HG03432 (cell line): ENCODE data around the gene TMEM131.
A peak's percentile ranks its signal among the peaks of the same experiment; 100 is the strongest.

Experiments
- ATAC-seq: cut with Tn5 transposase; IDR thresholded peaks from one replicate; pipeline ENCODE4 v1.9.1; 2021; ENCODE audit warnings: mild to moderate bottlenecking, moderate library complexity; ENCODE audit not compliant: unreplicated experiment

Gene TMEM131

DNA sequence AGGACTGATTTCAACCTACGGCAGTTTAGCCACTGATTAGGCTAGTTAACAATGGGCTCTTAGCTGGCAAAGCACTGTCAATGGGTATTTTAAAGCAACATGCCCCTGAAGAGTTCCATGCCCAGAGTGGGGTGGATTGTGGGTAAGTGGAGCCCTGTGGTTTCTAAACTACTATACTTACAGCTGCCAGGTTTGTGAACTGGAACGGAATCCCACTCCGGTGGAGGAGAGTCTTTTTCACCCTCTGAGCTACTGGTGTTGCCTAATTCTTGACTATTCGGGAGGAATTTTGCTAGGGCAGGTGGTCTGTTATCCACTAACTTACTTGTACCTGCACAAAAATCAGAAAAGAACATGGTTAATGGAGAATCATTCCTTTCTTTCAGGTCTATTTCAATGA is 229.8 kb downstream of the TMEM131 start:
- no peak for ATAC-seq

DNA sequence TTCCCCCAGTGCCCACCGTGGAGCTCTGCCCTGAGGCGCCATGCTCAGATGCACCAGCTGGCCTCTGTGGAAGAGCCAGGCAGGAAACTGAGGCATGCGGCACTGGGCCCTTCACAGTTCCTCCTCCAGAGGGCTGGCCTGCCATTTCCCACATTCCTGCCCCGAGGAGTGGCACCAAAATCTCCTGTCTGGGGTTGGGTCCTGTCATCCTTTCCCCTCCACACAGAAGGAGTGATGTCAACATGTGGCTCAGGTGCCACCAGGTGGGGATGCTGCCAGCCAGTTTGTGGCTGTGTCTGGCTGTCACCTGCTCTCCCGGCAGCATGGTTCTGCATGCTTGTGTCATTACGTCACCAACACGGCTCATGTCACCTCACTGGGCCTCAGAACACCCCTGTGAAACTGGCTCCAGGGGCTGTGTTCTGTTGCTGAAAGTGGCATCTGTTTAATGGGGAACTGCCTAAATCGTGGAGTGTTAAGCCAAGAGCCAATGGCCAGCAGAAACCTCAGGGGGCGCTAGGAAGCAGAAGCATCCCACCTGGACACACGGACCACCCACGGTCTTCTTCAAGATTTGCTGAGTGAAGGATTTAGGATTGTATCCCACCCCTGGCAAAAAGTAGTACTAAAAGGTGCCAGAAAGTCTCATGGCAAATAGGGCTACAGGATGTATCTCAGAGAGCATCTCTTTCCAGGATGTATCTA is 231.0 kb downstream of the TMEM131 start:
- no peak for ATAC-seq

GRCh38 chr2:97763176-97763845 is 232.4 kb downstream of the TMEM131 start:
- ATAC-seq = no peak

DNA sequence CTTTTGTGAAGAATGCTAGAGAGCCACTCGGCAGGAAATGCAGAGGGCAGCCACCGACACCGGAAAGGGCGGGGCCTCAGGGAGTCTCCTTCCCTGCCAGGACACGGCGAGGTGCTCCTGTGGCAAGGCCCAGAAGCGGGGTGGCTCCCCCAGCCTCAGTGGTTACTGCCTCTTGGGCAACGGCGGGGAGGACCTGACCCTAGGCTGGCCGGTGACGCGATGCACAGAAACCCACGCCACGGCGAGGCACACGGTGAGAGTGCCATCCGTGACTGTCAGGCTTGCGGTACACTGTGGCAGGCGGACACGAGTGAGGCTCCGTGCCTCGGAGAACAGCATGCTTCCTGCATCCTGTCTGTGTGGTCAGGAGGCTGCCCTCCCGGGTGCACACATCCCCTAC is 234.6 kb downstream of the TMEM131 start:
- no peak for ATAC-seq

- ATAC-seq = no peak
Measured at GRCh38 chr2:97760480-97761049, 235.2 kb downstream of the TMEM131 start.

- ATAC-seq = no peak
Measured at GRCh38 chr2:97759727-97760407, 235.9 kb downstream of the TMEM131 start.

GRCh38 chr2:97758131-97758705 is 237.5 kb downstream of the TMEM131 start:
- ATAC-seq = no peak

- ATAC-seq = no peak
Measured at GRCh38 chr2:97757062-97757461, 238.7 kb downstream of the TMEM131 start.

DNA sequence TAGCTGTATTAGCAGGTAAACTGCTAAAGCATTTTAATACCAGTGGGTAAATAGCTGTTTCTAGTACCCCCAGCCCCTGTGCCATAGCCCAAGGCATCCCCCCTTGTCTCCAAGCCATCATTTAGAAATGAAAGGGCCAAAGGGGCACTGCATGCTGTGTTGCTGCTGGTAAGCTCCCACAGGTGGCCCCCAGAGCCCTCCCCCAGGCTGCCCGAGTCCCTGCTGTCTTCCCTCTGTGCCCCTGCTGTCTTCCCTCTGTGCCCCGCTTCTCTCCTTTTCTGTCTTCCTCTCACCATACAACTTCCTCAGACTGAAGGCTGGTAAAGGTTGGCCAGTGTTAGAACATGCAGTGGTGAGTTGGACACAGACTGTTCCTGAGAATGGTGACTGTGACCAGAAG is 240.3 kb downstream of the TMEM131 start:
- ATAC-seq = no peak

DNA sequence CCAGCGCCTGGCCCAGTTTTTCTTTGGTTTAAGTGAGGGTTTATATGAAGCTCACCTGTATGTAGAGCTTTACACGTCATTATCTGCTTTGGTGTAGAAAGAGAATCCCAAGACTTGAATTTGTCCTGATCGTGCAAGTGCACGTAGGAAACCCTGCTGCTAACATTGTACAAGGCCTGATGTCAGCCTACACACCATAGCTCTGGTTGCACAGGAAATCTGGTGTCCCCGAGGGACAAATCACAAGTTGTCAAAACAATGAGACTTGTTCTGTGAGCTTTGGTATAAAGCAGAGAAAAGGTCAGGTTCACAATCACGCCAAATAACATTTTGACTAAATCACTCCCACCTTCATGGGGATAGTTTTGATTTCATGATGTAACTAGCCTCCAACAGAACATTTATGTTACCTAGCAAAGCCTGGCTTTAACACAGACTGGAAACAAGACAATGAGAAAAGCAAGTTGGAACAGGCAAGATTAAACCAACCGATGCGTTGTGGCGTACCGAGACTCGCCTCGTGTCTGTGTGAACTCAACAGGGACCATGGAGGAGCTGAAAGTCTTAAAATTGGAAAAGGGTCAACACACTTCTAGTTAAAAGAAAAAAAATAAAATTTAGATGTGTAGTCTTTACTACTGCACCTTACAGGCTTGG is 240.9 kb downstream of the TMEM131 start:
- no peak for ATAC-seq

GRCh38 chr2:97752342-97753334 is 243.1 kb downstream of the TMEM131 start:
- ATAC-seq = no peak

- no peak for ATAC-seq
Measured at GRCh38 chr2:97751752-97752151, 244.0 kb downstream of the TMEM131 start.

- ATAC-seq = no peak
Measured at GRCh38 chr2:97750017-97750416, 245.7 kb downstream of the TMEM131 start.

- ATAC-seq = no peak
Measured at GRCh38 chr2:97749581-97749980, 246.2 kb downstream of the TMEM131 start.

GRCh38 chr2:97747716-97748115 is 248.0 kb downstream of the TMEM131 start:
- no peak for ATAC-seq

DNA sequence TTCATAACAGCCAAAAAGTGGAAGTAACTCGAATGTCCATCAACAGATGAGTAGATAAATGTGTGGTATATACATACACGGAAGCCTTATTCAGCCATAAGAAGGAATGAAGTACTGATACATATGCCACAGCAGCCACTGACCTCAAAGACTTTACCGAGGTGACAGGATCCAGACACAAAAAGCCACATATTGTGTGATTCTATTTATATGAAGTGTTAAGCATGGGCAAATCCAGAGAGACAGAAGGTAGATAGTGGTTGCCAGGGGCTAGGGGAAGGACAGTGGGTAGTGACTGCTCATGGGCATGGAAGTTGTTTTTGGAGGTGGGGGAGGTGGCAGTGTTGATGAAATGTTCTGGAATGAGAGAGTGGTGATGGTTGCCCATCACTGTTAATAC is 248.5 kb downstream of the TMEM131 start:
- ATAC-seq = no peak

DNA sequence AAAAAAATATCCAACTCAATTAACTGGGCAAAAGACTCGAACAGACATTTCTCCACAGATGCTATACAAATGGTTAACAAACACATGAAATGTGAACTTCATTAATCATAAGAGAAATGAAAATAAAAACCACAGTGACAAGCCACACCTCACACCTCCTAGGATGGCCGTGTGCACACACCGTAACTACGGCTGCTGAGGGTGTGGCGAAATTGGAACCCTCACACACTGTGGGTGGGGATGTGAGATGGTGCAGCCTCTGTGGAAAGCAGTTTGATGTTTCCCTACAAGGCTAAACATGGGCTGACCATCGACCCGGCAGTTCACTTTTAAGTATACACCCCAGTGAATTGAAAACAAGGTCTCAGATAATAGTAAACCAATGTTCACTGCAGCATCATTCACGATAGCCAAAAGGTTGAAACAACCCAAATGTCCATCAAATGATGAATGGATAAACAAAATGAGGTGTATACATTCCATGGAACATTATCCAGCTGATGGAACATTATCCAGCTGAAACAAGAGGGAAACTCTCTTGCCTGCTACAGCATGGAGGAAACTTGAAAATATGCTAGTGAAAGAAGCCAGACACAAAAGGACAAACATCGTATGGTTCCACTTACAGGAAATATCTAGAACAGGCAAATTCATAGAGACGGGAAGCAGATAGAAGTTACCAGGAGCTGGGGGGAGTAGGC is 250.1 kb downstream of the TMEM131 start:
- ATAC-seq = peak; percentile 66

DNA sequence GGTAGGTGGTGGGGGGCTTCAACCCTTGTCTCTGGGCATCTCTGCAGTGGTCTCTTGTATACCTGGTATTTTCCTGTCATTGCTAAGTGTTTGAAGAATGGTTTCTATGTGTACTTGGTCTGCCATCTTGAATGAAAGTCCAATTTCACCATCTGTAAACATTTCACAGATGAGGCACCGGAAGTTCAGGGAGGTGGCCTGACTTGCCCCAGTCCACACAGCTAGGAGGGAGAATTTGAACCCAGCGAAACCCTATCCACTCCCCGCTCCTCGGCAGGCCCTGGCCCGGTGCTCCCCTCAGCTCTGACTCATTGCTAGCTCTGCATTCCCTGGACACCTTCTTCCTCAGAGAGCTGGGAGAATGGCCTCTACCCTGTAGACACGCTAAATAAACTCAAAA is 251.8 kb downstream of the TMEM131 start:
- ATAC-seq = no peak

- ATAC-seq = no peak
Measured at GRCh38 chr2:97742381-97742847, 253.3 kb downstream of the TMEM131 start.
